AG09319 (cell line): ENCODE measurements around the gene PLEK.

Experiments used
- DNase-seq: peaks from one replicate; pipeline ENCODE4 v3.0.0-alpha.2; 2010; ENCODE audit warnings: low read depth; ENCODE audit errors: extremely low read depth
- CTCF ChIP-seq: IDR thresholded peaks from 2 replicates; pipeline ENCODE4 v1.5.1; 2011; ENCODE audit warnings: low read depth, mild to moderate bottlenecking, inconsistent platforms, low read length, moderate library complexity

PLEK gene

DNA sequence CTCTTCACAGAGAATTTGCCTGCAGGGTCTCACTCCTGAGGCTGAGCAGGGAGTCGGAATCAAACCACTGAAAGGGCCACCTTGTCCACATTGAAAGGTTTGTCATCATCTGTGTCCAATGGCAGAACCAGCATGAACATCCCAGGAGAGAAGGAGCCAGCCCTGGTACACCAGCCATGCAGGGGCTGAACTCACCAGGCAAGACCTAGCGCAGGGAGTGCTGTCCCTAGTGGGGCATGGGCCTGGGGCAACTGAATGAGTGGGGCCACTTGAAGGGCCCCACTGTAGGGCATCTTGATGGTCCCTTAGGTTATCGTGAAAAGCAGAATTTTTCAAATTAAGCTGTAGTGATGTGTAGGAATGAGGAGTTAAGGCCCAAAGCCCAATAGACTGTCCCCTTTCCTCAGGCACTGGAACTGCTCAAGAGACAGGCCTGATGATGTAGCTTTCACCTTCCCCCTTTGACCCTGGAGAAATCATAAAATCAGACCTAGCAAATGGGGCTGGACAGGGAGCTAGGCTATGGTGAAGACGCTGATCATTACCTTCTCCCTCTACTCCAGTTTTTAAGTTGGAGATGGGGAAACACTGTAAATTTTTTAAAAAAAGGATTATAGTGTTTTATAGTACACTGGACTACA, 8.4 kb upstream of the PLEK start:
- TF ChIP-seq CTCF = no peak
- no peak for DNase-seq

DNA sequence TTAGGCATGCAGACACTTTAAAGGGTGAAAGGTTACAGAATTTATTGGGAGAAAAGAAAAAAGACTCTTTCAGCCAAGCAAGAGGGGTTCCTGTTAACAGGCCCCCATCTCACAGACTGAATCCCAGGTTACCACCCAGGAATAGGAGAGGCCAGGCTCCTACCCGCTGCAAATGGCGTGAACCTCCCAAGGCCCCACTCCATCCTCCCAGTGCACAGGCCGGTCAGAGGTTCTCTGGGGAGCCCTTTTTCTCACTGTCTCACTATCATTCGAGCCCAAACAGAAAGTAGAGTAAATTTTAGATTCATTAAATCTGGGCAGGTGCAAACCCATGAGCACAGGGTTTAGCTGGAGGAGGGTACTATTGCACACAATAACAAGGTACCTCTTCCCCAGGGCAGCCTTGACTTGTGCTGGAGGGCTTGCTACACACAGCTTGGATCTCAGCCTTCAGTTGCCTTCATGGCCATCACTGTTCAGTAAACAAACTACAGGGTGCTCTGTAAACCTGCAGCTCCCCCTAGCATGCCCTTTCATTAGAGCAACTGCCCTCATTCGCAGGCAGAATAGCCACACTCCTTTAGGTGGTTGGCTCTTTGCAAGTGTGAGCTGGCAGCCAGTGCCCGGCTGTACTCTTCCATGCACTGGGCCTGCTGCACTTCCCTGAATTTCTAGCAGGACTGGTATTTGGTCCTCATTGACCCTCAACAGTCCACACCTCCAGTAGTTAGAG, 7.3 kb upstream of the PLEK start:
- TF ChIP-seq CTCF = peak; percentile 73
- peak; percentile 41 for DNase-seq

- DNase-seq = no peak
- no peak; the same call in 1 of the 2 replicates for TF ChIP-seq CTCF
Measured at GRCh38 chr2:68359889-68360288, 5.2 kb upstream of the PLEK start.

GRCh38 chr2:68362069-68362468, 3.0 kb upstream of the PLEK start:
- no peak for DNase-seq
- peak; percentile 50 for TF ChIP-seq CTCF

- DNase-seq = no peak
- TF ChIP-seq CTCF = no peak
Measured at GRCh38 chr2:68362749-68363148, 2.3 kb upstream of the PLEK start.

- no peak for DNase-seq
- TF ChIP-seq CTCF = no peak
Measured at GRCh38 chr2:68363721-68364120, 1.4 kb upstream of the PLEK start.

GRCh38 chr2:68366083-68366560, 1.0 kb downstream of the PLEK start:
- no peak for DNase-seq
- TF ChIP-seq CTCF = no peak
